ENCODE measurements around the gene SGPP2.

DNA sequence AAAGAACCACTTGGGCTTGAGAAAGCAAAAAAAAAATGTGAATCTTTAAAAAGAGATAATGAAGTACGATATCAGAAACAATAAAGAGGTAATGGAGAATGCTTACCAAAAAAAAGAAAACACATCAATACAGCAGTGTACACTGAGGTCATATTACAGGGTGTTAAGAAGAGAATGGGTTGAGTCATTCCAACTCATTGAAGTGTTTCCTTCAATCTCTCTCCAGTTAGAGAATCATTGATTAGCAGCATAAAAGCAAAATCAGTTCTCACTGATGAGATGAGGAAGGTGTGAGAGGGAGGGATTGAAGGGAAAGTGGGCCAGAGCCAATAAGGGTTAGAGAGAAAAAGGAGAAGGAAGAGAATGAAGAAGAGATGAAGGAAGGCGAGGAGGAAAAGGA is 43.9 kb upstream of the SGPP2 start:
- TF ChIP-seq SP1 (IDR thresholded peaks at IDR 0.05) = no peak
- TF ChIP-seq ELF4 (IDR thresholded peaks at IDR 0.05) = no peak
- TF ChIP-seq NFRKB (IDR thresholded peaks at IDR 0.05) = no peak
